ENCODE results near the gene BBS5. TPM values are rescaled to one million over a fixed set of nuclear protein-coding genes. Genes with fewer than 3 reads are reported as not detected.
"Not testable (repeated sequence)": the region's sequence is repeated elsewhere in the genome, so short reads cannot be mapped to it uniquely, and the experiment has no call there.

The BBS5 gene
- total RNA-seq, 1 donor from 2014 or later = 1.5 TPM

DNA sequence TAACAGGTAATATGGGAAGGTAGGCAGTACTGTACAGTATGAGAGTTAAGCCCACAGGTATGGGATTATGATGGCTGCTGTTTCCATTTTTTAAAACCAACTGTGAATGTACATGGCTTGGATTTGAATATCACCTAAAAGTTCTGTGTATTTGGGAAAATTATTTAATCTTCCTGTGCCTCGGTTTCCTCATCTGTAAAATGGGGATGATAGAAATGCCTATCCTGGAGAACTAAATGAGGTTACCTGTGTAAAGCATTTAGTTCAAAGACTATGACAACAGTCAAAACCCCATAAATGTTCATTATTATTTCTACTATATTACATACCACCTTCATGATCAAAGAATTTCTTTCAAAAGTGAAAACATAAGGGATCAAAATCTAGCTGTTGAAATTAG lies 33.8 kb downstream of the BBS5 start:
- no peak for DNase-seq (ENCODE audit: low spot score in 2 of 2)
- intact Hi-C loops (cut with DNase I) = no loop called here
- H3K27ac ChIP-seq = no peak overlapping the region
- H3K9me3 ChIP-seq = no peaks in the 10 kb centered on the region
- no peaks in the 10 kb centered on the region for H3K27me3 ChIP-seq
- H3K36me3 ChIP-seq = no peaks in the 10 kb centered on the region
- TF ChIP-seq, protein P1, sequence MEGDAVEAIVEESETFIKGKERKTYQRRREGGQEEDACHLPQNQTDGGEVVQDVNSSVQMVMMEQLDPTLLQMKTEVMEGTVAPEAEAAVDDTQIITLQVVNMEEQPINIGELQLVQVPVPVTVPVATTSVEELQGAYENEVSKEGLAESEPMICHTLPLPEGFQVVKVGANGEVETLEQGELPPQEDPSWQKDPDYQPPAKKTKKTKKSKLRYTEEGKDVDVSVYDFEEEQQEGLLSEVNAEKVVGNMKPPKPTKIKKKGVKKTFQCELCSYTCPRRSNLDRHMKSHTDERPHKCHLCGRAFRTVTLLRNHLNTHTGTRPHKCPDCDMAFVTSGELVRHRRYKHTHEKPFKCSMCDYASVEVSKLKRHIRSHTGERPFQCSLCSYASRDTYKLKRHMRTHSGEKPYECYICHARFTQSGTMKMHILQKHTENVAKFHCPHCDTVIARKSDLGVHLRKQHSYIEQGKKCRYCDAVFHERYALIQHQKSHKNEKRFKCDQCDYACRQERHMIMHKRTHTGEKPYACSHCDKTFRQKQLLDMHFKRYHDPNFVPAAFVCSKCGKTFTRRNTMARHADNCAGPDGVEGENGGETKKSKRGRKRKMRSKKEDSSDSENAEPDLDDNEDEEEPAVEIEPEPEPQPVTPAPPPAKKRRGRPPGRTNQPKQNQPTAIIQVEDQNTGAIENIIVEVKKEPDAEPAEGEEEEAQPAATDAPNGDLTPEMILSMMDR (IDR thresholded peaks at IDR 0.05) = no peak
- H3K4me1 ChIP-seq = peaks cover 0 to 2% of the 10 kb centered on the region in 2 donors
- H3K4me3 ChIP-seq = no peak overlapping the region

DNA sequence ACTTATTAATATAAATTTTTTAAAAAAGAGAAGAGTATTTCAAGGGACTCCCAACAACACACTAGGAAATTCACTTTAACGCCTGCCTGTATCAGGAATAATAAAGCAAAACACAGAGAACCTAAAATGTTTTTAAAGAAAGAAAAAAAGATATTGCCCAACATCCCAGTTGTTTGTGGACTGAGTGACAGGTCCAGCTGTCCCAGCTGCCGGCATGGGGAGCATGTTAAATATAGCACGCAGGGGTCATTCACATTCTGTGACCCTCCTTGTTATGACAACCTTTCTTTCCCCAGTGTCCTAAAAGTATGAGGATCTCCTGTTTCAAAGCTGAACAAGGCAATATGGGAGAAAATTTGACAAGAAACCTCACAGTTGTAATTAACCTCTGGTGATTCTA lies 34.6 kb downstream of the BBS5 start:
- no peak overlapping the region for H3K27ac ChIP-seq
- intact Hi-C loops (cut with DNase I) = no loop called here
- H3K4me1 ChIP-seq = peaks cover 0 to 2% of the 10 kb centered on the region in 2 donors
- H3K9me3 ChIP-seq = no peaks in the 10 kb centered on the region
- H3K27me3 ChIP-seq = no peaks in the 10 kb centered on the region
- TF ChIP-seq, protein P1 (IDR thresholded peaks at IDR 0.05) = no peak
- H3K4me3 ChIP-seq = no peak overlapping the region
- no peaks in the 10 kb centered on the region for H3K36me3 ChIP-seq
- DNase-seq (ENCODE audit: low spot score in 2 of 2) = no peak

DNA sequence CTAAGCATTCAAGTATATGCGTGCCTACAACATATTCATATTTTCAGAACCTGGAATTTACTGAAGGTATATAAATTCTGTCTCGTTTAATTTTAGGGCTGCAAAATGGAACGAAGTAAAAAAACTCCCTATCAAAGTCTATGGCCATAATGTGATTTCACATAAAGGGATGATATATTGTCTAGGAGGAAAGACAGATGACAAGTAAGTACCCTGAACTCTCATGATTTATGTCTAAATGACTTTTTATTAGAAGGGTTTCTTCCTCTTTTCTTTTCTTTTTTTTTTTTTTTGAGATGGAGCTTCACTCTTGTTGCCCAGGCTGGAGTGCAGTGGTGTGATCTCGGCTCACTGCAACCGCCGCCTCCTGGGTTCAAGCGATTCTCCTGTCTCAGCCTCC lies 35.5 kb downstream of the BBS5 start:
- DNase-seq (ENCODE audit: low spot score in 2 of 2); H3K4me3 ChIP-seq; H3K4me1 ChIP-seq: not testable (repeated sequence)

DNA sequence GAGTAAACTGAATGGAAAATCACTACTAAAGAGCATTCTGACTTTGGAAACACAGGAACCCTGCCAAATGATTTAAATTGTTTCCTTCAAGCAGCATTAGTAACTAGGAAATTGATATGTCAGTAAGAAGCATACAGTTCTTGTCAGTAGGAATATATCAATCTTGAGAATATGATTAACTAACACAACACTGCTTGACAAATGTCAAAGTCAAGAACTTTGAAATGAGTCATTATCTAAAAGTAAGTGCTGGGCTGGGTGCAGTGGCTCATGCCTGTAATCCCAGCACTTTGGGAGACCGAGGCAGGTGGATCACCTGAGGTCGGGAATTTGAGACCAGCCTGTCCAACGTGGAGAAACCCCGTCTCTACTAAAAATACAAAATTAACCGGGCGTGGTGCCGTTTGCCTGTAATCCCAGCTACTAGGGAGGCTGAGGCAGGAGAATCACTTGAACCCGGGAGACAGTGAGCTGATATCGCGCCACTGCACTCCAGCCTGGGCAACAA lies 37.2 kb downstream of the BBS5 start:
- H3K4me3 ChIP-seq; H3K9me3 ChIP-seq; H3K27me3 ChIP-seq; H3K36me3 ChIP-seq; H3K4me1 ChIP-seq; H3K27ac ChIP-seq; intact Hi-C loops (cut with DNase I); DNase-seq (ENCODE audit: low spot score in 2 of 2): not testable (repeated sequence)

More for the DNA sequence above, 35.5 kb downstream of the BBS5 start:
- H3K9me3 ChIP-seq; H3K36me3 ChIP-seq; intact Hi-C loops (cut with DNase I); H3K27ac ChIP-seq; H3K27me3 ChIP-seq: not testable (repeated sequence)

DNA sequence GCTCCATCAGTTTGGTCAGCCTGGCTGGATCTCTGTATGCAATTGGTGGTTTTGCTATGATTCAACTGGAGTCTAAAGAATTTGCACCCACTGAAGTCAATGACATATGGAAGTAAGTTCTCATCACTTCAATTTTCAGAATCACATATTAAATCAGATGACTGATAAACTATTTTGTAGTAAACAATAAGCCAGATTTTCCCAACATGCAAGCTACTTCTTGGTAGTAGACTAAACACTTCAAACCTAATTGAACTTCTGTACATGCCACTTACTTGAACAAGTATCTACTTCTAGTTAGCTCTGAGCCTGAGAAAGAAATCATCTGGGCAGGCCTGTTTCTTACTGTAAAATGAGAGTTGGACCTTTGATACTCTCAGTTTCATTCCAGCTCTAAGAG lies 41.6 kb downstream of the BBS5 start:
- H3K36me3 ChIP-seq = peaks cover 0 to 11% of the 10 kb centered on the region in 2 donors
- TF ChIP-seq, protein P1 (IDR thresholded peaks at IDR 0.05) = no peak
- no peaks in the 10 kb centered on the region for H3K27me3 ChIP-seq
- no peak for DNase-seq (ENCODE audit: low spot score in 2 of 2)
- no peaks in the 10 kb centered on the region for H3K9me3 ChIP-seq
- no peaks in the 10 kb centered on the region for H3K4me1 ChIP-seq
- no peak overlapping the region for H3K27ac ChIP-seq
- intact Hi-C loops (cut with DNase I) = loop anchor here (10.0 kb wide), 1 partner anchor 404 kb away; no protein-coding TSS in a partner anchor
- no peak overlapping the region for H3K4me3 ChIP-seq

DNA sequence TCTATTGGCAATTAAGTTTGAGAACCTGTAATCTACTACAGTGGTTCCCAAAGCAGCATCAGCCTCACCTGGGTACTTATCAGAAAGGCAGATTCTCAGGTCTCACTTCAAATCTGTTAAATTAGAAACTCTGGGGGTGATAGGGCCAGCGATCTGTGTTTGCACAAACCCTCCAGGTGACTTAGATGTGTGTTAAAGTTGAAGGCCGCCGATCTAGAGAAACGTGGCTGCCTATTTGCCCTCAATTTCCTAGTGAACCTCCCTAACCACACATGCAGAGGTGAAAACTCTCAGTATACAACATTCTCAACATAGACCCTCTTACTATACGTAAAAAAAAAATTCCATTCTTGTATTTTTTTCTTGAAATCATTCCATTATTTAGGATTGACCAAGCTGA lies 44.4 kb downstream of the BBS5 start:
- peaks cover 0 to 11% of the 10 kb centered on the region in 2 donors for H3K36me3 ChIP-seq
- H3K27me3 ChIP-seq = no peaks in the 10 kb centered on the region
- TF ChIP-seq, protein P1 (IDR thresholded peaks at IDR 0.05) = no peak
- H3K27ac ChIP-seq = no peak overlapping the region
- intact Hi-C loops (cut with DNase I) = loop anchor here (10.0 kb wide), 1 partner anchor 401 kb away; no protein-coding TSS in a partner anchor
- no peaks in the 10 kb centered on the region for H3K4me1 ChIP-seq
- no peak for DNase-seq (ENCODE audit: low spot score in 2 of 2)
- H3K4me3 ChIP-seq = no peak overlapping the region
- H3K9me3 ChIP-seq = no peaks in the 10 kb centered on the region

DNA sequence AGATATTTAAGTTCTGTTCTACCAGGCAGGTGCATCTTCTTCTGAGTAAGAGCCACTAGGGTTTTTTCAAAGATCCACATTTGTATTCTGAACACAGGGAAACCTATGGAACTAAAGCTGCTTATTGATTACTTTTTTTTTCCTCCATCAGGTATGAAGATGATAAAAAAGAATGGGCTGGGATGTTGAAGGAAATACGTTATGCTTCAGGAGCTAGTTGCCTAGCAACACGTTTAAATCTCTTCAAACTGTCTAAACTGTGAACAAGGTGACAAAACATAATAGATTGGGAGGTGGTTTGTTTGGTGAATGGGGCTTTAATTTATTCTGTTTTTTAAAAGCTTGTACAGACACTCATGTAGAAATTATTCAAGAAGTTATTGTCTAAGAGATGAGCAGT lies 46.1 kb downstream of the BBS5 start:
- no peaks in the 10 kb centered on the region for H3K9me3 ChIP-seq
- H3K4me1 ChIP-seq = no peaks in the 10 kb centered on the region
- intact Hi-C loops (cut with DNase I) = loop anchor here (10.0 kb wide), 1 partner anchor 399 kb away; no protein-coding TSS in a partner anchor
- TF ChIP-seq, protein P1 (IDR thresholded peaks at IDR 0.05) = no peak
- no peak overlapping the region for H3K4me3 ChIP-seq
- DNase-seq (ENCODE audit: low spot score in 2 of 2) = no peak
- H3K27ac ChIP-seq = no peak overlapping the region
- H3K27me3 ChIP-seq = no peaks in the 10 kb centered on the region
- peaks cover 3 to 18% of the 10 kb centered on the region in 2 donors for H3K36me3 ChIP-seq
